Measurements from ENCODE around the gene HES5. TPM values are rescaled to one million over a fixed set of nuclear protein-coding genes. Genes with fewer than 3 reads are reported as not detected.
"Not testable (repeated sequence)": the region's sequence is repeated elsewhere in the genome, so short reads cannot be mapped to it uniquely, and the experiment has no call there.

Gene HES5
- total RNA-seq, 2 experiments from 2014 or later, result not detected

- no TSS peak for BruUV-seq (replicated peaks)
- no peaks in the 10 kb centered on the region for H3K9me3 ChIP-seq (ENCODE audit: low read length)
- TF ChIP-seq, protein P1, sequence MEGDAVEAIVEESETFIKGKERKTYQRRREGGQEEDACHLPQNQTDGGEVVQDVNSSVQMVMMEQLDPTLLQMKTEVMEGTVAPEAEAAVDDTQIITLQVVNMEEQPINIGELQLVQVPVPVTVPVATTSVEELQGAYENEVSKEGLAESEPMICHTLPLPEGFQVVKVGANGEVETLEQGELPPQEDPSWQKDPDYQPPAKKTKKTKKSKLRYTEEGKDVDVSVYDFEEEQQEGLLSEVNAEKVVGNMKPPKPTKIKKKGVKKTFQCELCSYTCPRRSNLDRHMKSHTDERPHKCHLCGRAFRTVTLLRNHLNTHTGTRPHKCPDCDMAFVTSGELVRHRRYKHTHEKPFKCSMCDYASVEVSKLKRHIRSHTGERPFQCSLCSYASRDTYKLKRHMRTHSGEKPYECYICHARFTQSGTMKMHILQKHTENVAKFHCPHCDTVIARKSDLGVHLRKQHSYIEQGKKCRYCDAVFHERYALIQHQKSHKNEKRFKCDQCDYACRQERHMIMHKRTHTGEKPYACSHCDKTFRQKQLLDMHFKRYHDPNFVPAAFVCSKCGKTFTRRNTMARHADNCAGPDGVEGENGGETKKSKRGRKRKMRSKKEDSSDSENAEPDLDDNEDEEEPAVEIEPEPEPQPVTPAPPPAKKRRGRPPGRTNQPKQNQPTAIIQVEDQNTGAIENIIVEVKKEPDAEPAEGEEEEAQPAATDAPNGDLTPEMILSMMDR (conservative IDR thresholded peaks at IDR 0.05; ENCODE audit: low read length), result no peak
- TF ChIP-seq EZH2phosphoT487 (IDR thresholded peaks at IDR 0.05; ENCODE audit: borderline replicate concordance, low read depth, low read length), result no peak
Observed at GRCh38 chr1:2571348-2571747, 41.3 kb upstream of the HES5 start.

DNA sequence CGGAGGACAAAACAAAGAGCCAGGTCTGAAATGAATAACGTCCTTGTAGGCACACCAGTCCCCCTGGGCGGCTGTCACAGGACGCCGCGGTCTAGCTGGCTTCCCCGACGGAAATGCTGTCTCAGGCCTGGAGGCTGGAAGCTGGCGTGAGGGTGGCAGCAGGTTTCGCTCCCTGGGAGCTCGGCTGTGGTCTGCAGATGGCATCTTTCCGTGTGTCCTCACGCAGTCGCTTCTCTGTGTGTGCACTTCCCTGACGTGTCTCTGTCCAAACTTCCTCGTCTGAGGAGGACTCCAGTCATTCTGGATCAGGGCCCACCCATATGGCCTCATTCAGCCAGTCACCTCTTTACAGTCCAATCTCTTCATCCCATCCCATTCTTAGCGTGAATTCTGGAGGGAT is 40.3 kb upstream of the HES5 start:
- Histone ChIP-seq H3K27ac (ENCODE audit: low read depth, low read length, poor library complexity, severe bottlenecking) (no peak overlapping the region), H3K4me1 (ENCODE audit: insufficient read depth, low read length, poor library complexity, severe bottlenecking) (no peaks in the 10 kb centered on the region), H3K9me2 (ENCODE audit: insufficient read depth, low read length) (no peaks in the 10 kb centered on the region), H2AFZ (ENCODE audit: low read length) (no peak overlapping the region), H3K36me3 (ENCODE audit: insufficient read depth, low read length) (no peaks in the 10 kb centered on the region), H3K4me3 (ENCODE audit: low read depth, low read length, poor library complexity, severe bottlenecking) (no peak overlapping the region), H4K20me1 (ENCODE audit: insufficient read depth, low read length) (no peaks in the 10 kb centered on the region), H3K79me2 (ENCODE audit: insufficient read depth, low read depth, low read length) (no peaks in the 10 kb centered on the region), H3K4me2 (ENCODE audit: low read length) (no peak overlapping the region), H3K9me3 (ENCODE audit: low read length) (no peaks in the 10 kb centered on the region)
- ChIA-PET CTCF (ENCODE audit: unreplicated experiment) (no interaction called here), POLR2A (no interaction called here)
- no TSS peak for BruUV-seq (replicated peaks)
- no peak for TF ChIP-seq EZH2phosphoT487 (IDR thresholded peaks at IDR 0.05; ENCODE audit: borderline replicate concordance, low read depth, low read length)
- TF ChIP-seq, protein P1 (conservative IDR thresholded peaks at IDR 0.05; ENCODE audit: low read length), result no peak
- intact Hi-C loops (cut with micrococcal nuclease; ENCODE audit: unreplicated experiment), result no loop called here
- no peak for DNase-seq (ENCODE audit: low spot score)

More at GRCh38 chr1:2571348-2571747, 41.3 kb upstream of the HES5 start:
- H4K20me1 ChIP-seq (ENCODE audit: insufficient read depth, low read length), result no peaks in the 10 kb centered on the region
- H3K36me3 ChIP-seq (ENCODE audit: insufficient read depth, low read length), result no peaks in the 10 kb centered on the region
- no peak overlapping the region for H3K4me2 ChIP-seq (ENCODE audit: low read length)
- H3K4me1 ChIP-seq (ENCODE audit: insufficient read depth, low read length, poor library complexity, severe bottlenecking), result peaks cover 8% of the 10 kb centered on the region
- H3K4me3 ChIP-seq (ENCODE audit: low read depth, low read length, poor library complexity, severe bottlenecking), result no peak overlapping the region
- H2AFZ ChIP-seq (ENCODE audit: low read length), result no peak overlapping the region
- no peak for DNase-seq (ENCODE audit: low spot score)
- ChIA-PET CTCF (ENCODE audit: unreplicated experiment) (no interaction called here), POLR2A (no interaction called here)
- intact Hi-C loops (cut with micrococcal nuclease; ENCODE audit: unreplicated experiment), result no loop called here
- no peak overlapping the region for H3K27ac ChIP-seq (ENCODE audit: low read depth, low read length, poor library complexity, severe bottlenecking)
- no peaks in the 10 kb centered on the region for H3K9me2 ChIP-seq (ENCODE audit: insufficient read depth, low read length)
- no peaks in the 10 kb centered on the region for H3K79me2 ChIP-seq (ENCODE audit: insufficient read depth, low read depth, low read length)

- CTCF ChIA-PET (ENCODE audit: unreplicated experiment); intact Hi-C loops (cut with micrococcal nuclease; ENCODE audit: unreplicated experiment); H3K9me2 ChIP-seq (ENCODE audit: insufficient read depth, low read length); H3K4me2 ChIP-seq (ENCODE audit: low read length); H3K4me1 ChIP-seq (ENCODE audit: insufficient read depth, low read length, poor library complexity, severe bottlenecking); BruUV-seq (replicated peaks); DNase-seq (ENCODE audit: low spot score); H3K27ac ChIP-seq (ENCODE audit: low read depth, low read length, poor library complexity, severe bottlenecking); H3K79me2 ChIP-seq (ENCODE audit: insufficient read depth, low read depth, low read length); H2AFZ ChIP-seq (ENCODE audit: low read length); H4K20me1 ChIP-seq (ENCODE audit: insufficient read depth, low read length); POLR2A ChIA-PET; H3K4me3 ChIP-seq (ENCODE audit: low read depth, low read length, poor library complexity, severe bottlenecking); H3K36me3 ChIP-seq (ENCODE audit: insufficient read depth, low read length); H3K9me3 ChIP-seq (ENCODE audit: low read length): not testable (repeated sequence)
Observed at GRCh38 chr1:2569703-2570102, 39.6 kb upstream of the HES5 start.
